Measurements from ENCODE around the gene CRTC1.

CRTC1 gene

GRCh38 chr19:18749362-18750231 lies 66.1 kb downstream of the CRTC1 start:
- no peak for DNase-seq (ENCODE audit: low read depth)

- no peak for DNase-seq (ENCODE audit: low read depth)
Observed at GRCh38 chr19:18750295-18750970, 67.0 kb downstream of the CRTC1 start.

- no peak for DNase-seq (ENCODE audit: low read depth)
Observed at GRCh38 chr19:18751571-18751970, 68.1 kb downstream of the CRTC1 start.

GRCh38 chr19:18754501-18754900 lies 71.0 kb downstream of the CRTC1 start:
- no peak for DNase-seq (ENCODE audit: low read depth)

GRCh38 chr19:18756896-18757295 lies 73.4 kb downstream of the CRTC1 start:
- DNase-seq (ENCODE audit: low read depth): no peak

GRCh38 chr19:18759304-18759994 lies 76.0 kb downstream of the CRTC1 start:
- DNase-seq (ENCODE audit: low read depth): no peak

- DNase-seq (ENCODE audit: low read depth): no peak
Observed at GRCh38 chr19:18759995-18760426, 76.5 kb downstream of the CRTC1 start.

- no peak for DNase-seq (ENCODE audit: low read depth)
Observed at GRCh38 chr19:18760440-18761383, 77.2 kb downstream of the CRTC1 start.

- DNase-seq (ENCODE audit: low read depth): no peak
Observed at GRCh38 chr19:18761531-18762110, 78.1 kb downstream of the CRTC1 start.

- no peak for DNase-seq (ENCODE audit: low read depth)
Observed at GRCh38 chr19:18762125-18763023, 78.9 kb downstream of the CRTC1 start.

- peak; percentile 80 for DNase-seq (ENCODE audit: low read depth)
Observed at GRCh38 chr19:18763674-18764590, 80.5 kb downstream of the CRTC1 start.

GRCh38 chr19:18764591-18765051 lies 81.1 kb downstream of the CRTC1 start:
- DNase-seq (ENCODE audit: low read depth): no peak

- DNase-seq (ENCODE audit: low read depth): no peak
Observed at GRCh38 chr19:18765224-18765623, 81.7 kb downstream of the CRTC1 start.

GRCh38 chr19:18768046-18768771 lies 84.7 kb downstream of the CRTC1 start:
- no peak for DNase-seq (ENCODE audit: low read depth)

GRCh38 chr19:18768997-18769891 lies 85.8 kb downstream of the CRTC1 start:
- no peak for DNase-seq (ENCODE audit: low read depth)

GRCh38 chr19:18769989-18770528 lies 86.6 kb downstream of the CRTC1 start:
- no peak for DNase-seq (ENCODE audit: low read depth)
